GM12878 (cell line): ENCODE data around the gene TGM6. TPM values are rescaled to one million over a fixed set of nuclear protein-coding genes. Genes with fewer than 3 reads are reported as not detected.

Experiments
- ATAC-seq: fragments of 200-7000 bp; cut with Tn5 transposase; 3 replicates; pipeline ENCODE4 v1.9.1; 2020; ENCODE audit warnings: mild to moderate bottlenecking, moderate library complexity
- BruUV-seq: library from RNA; stranded (reverse); fragments of 400-500 nt; replicated peaks from 2 replicates; lab custom pipeline; 2021; lab: Mats Ljungman, UMichigan
- CTCF ChIA-PET: fragments of 300-600 bp; sonication (Branson Sonifier 250); formaldehyde crosslinking; extraction: SDS; loops from one replicate; lab custom pipeline; 2021; ENCODE audit warnings: inconsistent platforms; lab: Yijun Ruan, JAX
- POLR2A ChIA-PET: fragments of 350-600 bp; formaldehyde crosslinking; extraction: SDS; loops from one replicate; lab custom pipeline; 2021; ENCODE audit warnings: inconsistent platforms; lab: Charles Lee
- RAD21 ChIA-PET: fragments of 300-600 bp; sonication (Branson Sonifier 250); formaldehyde crosslinking; loops from one replicate; lab custom pipeline; 2023; ENCODE audit warnings: antibody characterized with exemption; ENCODE audit not compliant: unreplicated experiment; lab: Charles Lee
- SMC1A ChIA-PET: fragments of 300-600 bp; sonication (Branson Sonifier 250); formaldehyde crosslinking; loops from one replicate; lab custom pipeline; 2023; ENCODE audit not compliant: unreplicated experiment, uncharacterized antibody; lab: Charles Lee
- DNase-seq: peaks from one replicate; pipeline ENCODE4 v3.0.0-alpha.2; 2011; ENCODE audit warnings: low read depth, low spot score
- FAIRE-seq: peaks from 3 replicates; lab custom pipeline; 2011; peaks lifted over from hg19 to GRCh38; lab: Jason Lieb, UNC
- H2AFZ ChIP-seq: 2 replicates; pipeline ENCODE4 v1.6.0; 2011; ENCODE audit warnings: low read depth, low read length, control low read depth; ENCODE audit not compliant: control insufficient read depth
- H3K27ac ChIP-seq: 2 replicates; pipeline ENCODE4 v1.5.1; 2011; ENCODE audit warnings: control low read depth; ENCODE audit not compliant: control insufficient read depth, insufficient read depth
- H3K27me3 ChIP-seq, 2 experiments: replicated peaks in 1 of 2; 2 replicates each; pipeline versions ENCODE4 v1.6.0 to v1.6.1; 2011; ENCODE audit warnings: low read length in 1 of 2; ENCODE audit not compliant: control insufficient read depth in 2 of 2, insufficient read depth in 2 of 2
- H3K36me3 ChIP-seq, 2 experiments: 2 replicates each; pipeline ENCODE4 v1.5.1; 2011; ENCODE audit warnings: low read length in 1 of 2; ENCODE audit not compliant: control insufficient read depth in 2 of 2, insufficient read depth in 2 of 2
- H3K4me1 ChIP-seq: 2 replicates; pipeline ENCODE4 v1.6.1; 2011; ENCODE audit warnings: mild to moderate bottlenecking, low read length, moderate library complexity, mixed read lengths; ENCODE audit not compliant: control insufficient read depth, insufficient read depth
- H3K4me2 ChIP-seq: 2 replicates; pipeline ENCODE4 v1.6.0; 2011; ENCODE audit warnings: control low read depth; ENCODE audit not compliant: control insufficient read depth, insufficient read depth
- H3K4me3 ChIP-seq: fragments of 200-600 bp; sonication (generic); 2 replicates; pipeline ENCODE4 v1.5.1; 2016
- H3K79me2 ChIP-seq: 2 replicates; pipeline ENCODE4 v1.6.0; 2011; ENCODE audit warnings: low read length; ENCODE audit not compliant: control insufficient read depth, insufficient read depth
- H3K9ac ChIP-seq: 2 replicates; pipeline ENCODE4 v1.8.0; 2011; ENCODE audit warnings: low read length, control low read depth, mixed read lengths; ENCODE audit not compliant: control insufficient read depth, insufficient read depth
- H3K9me3 ChIP-seq: replicated peaks from 3 replicates; pipeline ENCODE4 v1.5.1; 2011; ENCODE audit warnings: mild to moderate bottlenecking, low read length; ENCODE audit not compliant: control insufficient read depth, insufficient read depth
- H4K20me1 ChIP-seq: 2 replicates; pipeline ENCODE4 v1.6.0; 2011; ENCODE audit not compliant: control insufficient read depth, insufficient read depth
- BHLHE40 ChIP-seq, 2 experiments: fragments of 450-650 bp in 1 of 2; IDR thresholded peaks; 2 replicates each; pipeline ENCODE4 v1.6.1; 2011 to 2017; ENCODE audit warnings: low read depth in 2 of 2, borderline replicate concordance in 1 of 2, improper control_type of control experiment in 1 of 2, low read length in 1 of 2, mild to moderate bottlenecking in 1 of 2
- ETV6 ChIP-seq, 2 experiments: fragments of 450-650 bp in 1 of 2; IDR thresholded peaks in 1 of 2; conservative IDR thresholded peaks in 1 of 2; 2 replicates each; pipeline ENCODE4 v1.6.1; 2014; ENCODE audit warnings: antibody characterized with exemption in 1 of 2, borderline replicate concordance in 1 of 2, low read depth in 1 of 2, mild to moderate bottlenecking in 1 of 2, moderate library complexity in 1 of 2
- JUND ChIP-seq: IDR thresholded peaks from 2 replicates; pipeline ENCODE4 v1.6.1; 2012; ENCODE audit warnings: low read depth, mild to moderate bottlenecking, low read length, improper control_type of control experiment, moderate library complexity
- KAT2A ChIP-seq: conservative IDR thresholded peaks from 2 replicates; pipeline ENCODE4 v1.6.1; 2011; ENCODE audit warnings: low read depth, low read length; ENCODE audit not compliant: control insufficient read depth
- KDM1A ChIP-seq: fragments of 200-600 bp; sonication (generic); IDR thresholded peaks from 2 replicates; pipeline ENCODE4 v1.6.1; 2016; ENCODE audit warnings: borderline replicate concordance
- MEF2B ChIP-seq: fragments of 450-650 bp; IDR thresholded peaks from 2 replicates; pipeline ENCODE4 v1.6.1; 2018; ENCODE audit warnings: mild to moderate bottlenecking, moderate library complexity; ENCODE audit not compliant: partially characterized antibody, poor library complexity, severe bottlenecking
- SUZ12 ChIP-seq: fragments of 200-600 bp; sonication (generic); IDR thresholded peaks from one replicate; pipeline ENCODE4 v1.6.1; 2018; ENCODE audit warnings: antibody characterized with exemption, mild to moderate bottlenecking; ENCODE audit not compliant: unreplicated experiment
- TCF7 ChIP-seq: IDR thresholded peaks from 2 replicates; pipeline ENCODE4 v1.6.1; 2014; ENCODE audit warnings: antibody characterized with exemption, borderline replicate concordance
- YY1 ChIP-seq: IDR thresholded peaks from 2 replicates; pipeline ENCODE4 v1.6.1; 2011; ENCODE audit warnings: low read depth, mild to moderate bottlenecking, low read length
- ZNF24 ChIP-seq: fragments of 450-650 bp; IDR thresholded peaks from 2 replicates; pipeline ENCODE4 v1.6.1; 2017; ENCODE audit warnings: antibody characterized with exemption, mild to moderate bottlenecking
- ZNF274 ChIP-seq: IDR thresholded peaks from one replicate; pipeline ENCODE4 v1.8.0; 2011; ENCODE audit not compliant: insufficient read length, insufficient read depth
- WGBS: methylation state at CpG from one replicate; pipeline ENCODE4 v1.1.6; 2016; ENCODE audit warnings: low lambda C conversion rate; ENCODE audit not compliant: insufficient replicate concordance, insufficient coverage; ENCODE audit errors: missing lambda C conversion rate; 5-methylcytosine and 5-hydroxymethylcytosine counted together
- in situ Hi-C: fragments of 300-500 bp; cut with MboI; formaldehyde crosslinking; loops from 9 replicates; pipeline ENCODE4 v1.14.3; 2018; ENCODE audit warnings: mixed read lengths
- intact Hi-C: fragments of 100-400 bp; cut with micrococcal nuclease; formaldehyde crosslinking; loops from one replicate; pipeline ENCODE4 v1.14.2; 2022; ENCODE audit not compliant: unreplicated experiment
- polyA plus RNA-seq, 11 experiments: library from polyadenylated mRNA; depleted of rRNA in 4 of 11; unstranded in 6 of 11; stranded (reverse) in 5 of 11; fragments of >200 nt; fragmentation: Nextera tagmentation in 4 of 11; fragmentation: Illumina TruSeq in 1 of 11; extraction: Ambion mirVana in 4 of 11; extraction: Trizol in 1 of 11; gene quantifications; 1 replicate in 1 of 11; 2 replicates in 10 of 11; pipeline versions ENCODE4 v1.2.1 to v1.2.3, GENCODE V29; 2011 to 2016; ENCODE audit warnings: inconsistent platforms in 2 of 11, missing spikeins in 2 of 11, low read depth in 1 of 11
- total RNA-seq, 4 experiments: library from RNA; depleted of rRNA in 3 of 4; stranded (reverse); fragments of >200 nt in 3 of 4; fragmentation: Illumina TruSeq in 1 of 4; extraction: Trizol in 1 of 4; gene quantifications; 2 replicates each; pipeline versions ENCODE4 v1.2.1 to v1.2.3, GENCODE V29; 2013 to 2021
- TF ChIP-seq, protein P1 (sequence below): IDR thresholded peaks from 2 replicates; pipeline ENCODE4 v1.6.1; 2011; ENCODE audit warnings: borderline replicate concordance, low read depth, mild to moderate bottlenecking, moderate library complexity, low read length; ENCODE audit not compliant: insufficient read depth, poor library complexity, severe bottlenecking
- TF ChIP-seq, protein P2 (sequence below): IDR thresholded peaks from 2 replicates; pipeline ENCODE4 v1.6.1; 2011; ENCODE audit warnings: borderline replicate concordance, low read depth, mild to moderate bottlenecking, moderate library complexity, mixed read lengths, low read length; ENCODE audit not compliant: insufficient read depth; ENCODE audit errors: extremely low read length
- TF ChIP-seq, protein P3 (sequence below): fragments of 450-650 bp; IDR thresholded peaks from 2 replicates; pipeline ENCODE4 v1.6.1; 2017; ENCODE audit warnings: mild to moderate bottlenecking
- TF ChIP-seq, protein P4 (sequence below): IDR thresholded peaks from 2 replicates; pipeline ENCODE4 v1.6.1; 2011; ENCODE audit warnings: low read depth, low read length, improper control_type of control experiment, borderline replicate concordance

Gene TGM6
- total and polyA plus RNA-seq, 10 of the 15 experiments (the other 5 are each of a cell fraction or from before 2014, with no cell fraction given), result not detected

DNA sequence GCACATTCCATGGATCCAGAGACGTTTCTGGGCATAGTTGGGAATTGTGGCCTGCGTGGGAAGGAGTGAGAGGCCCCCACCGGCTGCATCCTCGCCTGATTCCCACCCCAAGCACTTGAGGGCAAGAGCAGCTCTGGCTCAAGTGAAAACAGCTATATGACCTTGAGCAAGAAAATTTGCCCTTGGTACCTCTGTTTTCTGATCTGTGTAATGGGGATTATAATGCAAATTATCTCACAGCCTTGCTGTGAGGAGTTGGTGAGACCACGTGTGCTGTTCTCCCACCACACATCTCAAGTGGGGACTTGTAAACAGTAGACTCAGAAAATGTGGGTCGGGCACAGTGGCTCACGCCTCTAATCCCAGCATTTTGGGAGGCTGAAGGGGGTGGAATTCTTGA, 602 bp downstream of the TGM6 start:
- ChIA-PET SMC1A (no interaction called here), POLR2A (no interaction called here), RAD21 (no interaction called here), CTCF (no interaction called here)
- DNase-seq (no peak), ATAC-seq (no peak), FAIRE-seq (no peak)
- no peaks in the 10 kb centered on the region; the same call in 1 of the 2 replicates for H3K4me1 ChIP-seq
- BruUV-seq, result no TSS peak
- H3K4me2 ChIP-seq, result no peak overlapping the region
- no peaks in the 10 kb centered on the region for H3K36me3 ChIP-seq
- H3K27me3 ChIP-seq, result no peaks in the 10 kb centered on the region; a peak in 1 of 4 replicates
- in situ Hi-C loops (no loop called here), intact Hi-C loops (no loop called here)
- no peak overlapping the region for H2AFZ ChIP-seq
- no peaks in the 10 kb centered on the region for H4K20me1 ChIP-seq
- no peak overlapping the region for H3K27ac ChIP-seq
- no peak overlapping the region for H3K9ac ChIP-seq
- no peak overlapping the region for H3K4me3 ChIP-seq
- TF ChIP-seq, protein P1, sequence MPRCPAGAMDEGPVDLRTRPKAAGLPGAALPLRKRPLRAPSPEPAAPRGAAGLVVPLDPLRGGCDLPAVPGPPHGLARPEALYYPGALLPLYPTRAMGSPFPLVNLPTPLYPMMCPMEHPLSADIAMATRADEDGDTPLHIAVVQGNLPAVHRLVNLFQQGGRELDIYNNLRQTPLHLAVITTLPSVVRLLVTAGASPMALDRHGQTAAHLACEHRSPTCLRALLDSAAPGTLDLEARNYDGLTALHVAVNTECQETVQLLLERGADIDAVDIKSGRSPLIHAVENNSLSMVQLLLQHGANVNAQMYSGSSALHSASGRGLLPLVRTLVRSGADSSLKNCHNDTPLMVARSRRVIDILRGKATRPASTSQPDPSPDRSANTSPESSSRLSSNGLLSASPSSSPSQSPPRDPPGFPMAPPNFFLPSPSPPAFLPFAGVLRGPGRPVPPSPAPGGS, result no peak
- TF ChIP-seq SUZ12 (no peak), ZNF274 (no peak), YY1 (no peak), ZNF24 (no peak), BHLHE40 (IDR thresholded peaks at IDR 0.05; ENCODE audit: borderline replicate concordance in 1 of 2, low read depth in 2 of 2, low read length in 1 of 2) (no peak), ETV6 (conservative IDR thresholded peaks at IDR 0.05 in 1 of 2, IDR thresholded peaks at IDR 0.05 in 1 of 2; ENCODE audit: borderline replicate concordance in 1 of 2, low read depth in 1 of 2) (no peak), JUND (no peak), KAT2A (no peak), TCF7 (no peak), KDM1A (no peak), MEF2B (no peak)
- TF ChIP-seq, protein P2, sequence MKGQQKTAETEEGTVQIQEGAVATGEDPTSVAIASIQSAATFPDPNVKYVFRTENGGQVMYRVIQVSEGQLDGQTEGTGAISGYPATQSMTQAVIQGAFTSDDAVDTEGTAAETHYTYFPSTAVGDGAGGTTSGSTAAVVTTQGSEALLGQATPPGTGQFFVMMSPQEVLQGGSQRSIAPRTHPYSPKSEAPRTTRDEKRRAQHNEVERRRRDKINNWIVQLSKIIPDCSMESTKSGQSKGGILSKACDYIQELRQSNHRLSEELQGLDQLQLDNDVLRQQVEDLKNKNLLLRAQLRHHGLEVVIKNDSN, result no peak
- TF ChIP-seq, protein P3, sequence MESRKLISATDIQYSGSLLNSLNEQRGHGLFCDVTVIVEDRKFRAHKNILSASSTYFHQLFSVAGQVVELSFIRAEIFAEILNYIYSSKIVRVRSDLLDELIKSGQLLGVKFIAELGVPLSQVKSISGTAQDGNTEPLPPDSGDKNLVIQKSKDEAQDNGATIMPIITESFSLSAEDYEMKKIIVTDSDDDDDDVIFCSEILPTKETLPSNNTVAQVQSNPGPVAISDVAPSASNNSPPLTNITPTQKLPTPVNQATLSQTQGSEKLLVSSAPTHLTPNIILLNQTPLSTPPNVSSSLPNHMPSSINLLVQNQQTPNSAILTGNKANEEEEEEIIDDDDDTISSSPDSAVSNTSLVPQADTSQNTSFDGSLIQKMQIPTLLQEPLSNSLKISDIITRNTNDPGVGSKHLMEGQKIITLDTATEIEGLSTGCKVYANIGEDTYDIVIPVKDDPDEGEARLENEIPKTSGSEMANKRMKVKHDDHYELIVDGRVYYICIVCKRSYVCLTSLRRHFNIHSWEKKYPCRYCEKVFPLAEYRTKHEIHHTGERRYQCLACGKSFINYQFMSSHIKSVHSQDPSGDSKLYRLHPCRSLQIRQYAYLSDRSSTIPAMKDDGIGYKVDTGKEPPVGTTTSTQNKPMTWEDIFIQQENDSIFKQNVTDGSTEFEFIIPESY, result no peak
- TF ChIP-seq, protein P4, sequence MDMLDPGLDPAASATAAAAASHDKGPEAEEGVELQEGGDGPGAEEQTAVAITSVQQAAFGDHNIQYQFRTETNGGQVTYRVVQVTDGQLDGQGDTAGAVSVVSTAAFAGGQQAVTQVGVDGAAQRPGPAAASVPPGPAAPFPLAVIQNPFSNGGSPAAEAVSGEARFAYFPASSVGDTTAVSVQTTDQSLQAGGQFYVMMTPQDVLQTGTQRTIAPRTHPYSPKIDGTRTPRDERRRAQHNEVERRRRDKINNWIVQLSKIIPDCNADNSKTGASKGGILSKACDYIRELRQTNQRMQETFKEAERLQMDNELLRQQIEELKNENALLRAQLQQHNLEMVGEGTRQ, result no peak
- H3K9me3 ChIP-seq, result no peaks in the 10 kb centered on the region
- H3K79me2 ChIP-seq, result no peaks in the 10 kb centered on the region
- 8% methylated on average over 7 of the region's 7 CpGs for WGBS
